Measurements from ENCODE around the gene MGMT.

The MGMT gene

DNA sequence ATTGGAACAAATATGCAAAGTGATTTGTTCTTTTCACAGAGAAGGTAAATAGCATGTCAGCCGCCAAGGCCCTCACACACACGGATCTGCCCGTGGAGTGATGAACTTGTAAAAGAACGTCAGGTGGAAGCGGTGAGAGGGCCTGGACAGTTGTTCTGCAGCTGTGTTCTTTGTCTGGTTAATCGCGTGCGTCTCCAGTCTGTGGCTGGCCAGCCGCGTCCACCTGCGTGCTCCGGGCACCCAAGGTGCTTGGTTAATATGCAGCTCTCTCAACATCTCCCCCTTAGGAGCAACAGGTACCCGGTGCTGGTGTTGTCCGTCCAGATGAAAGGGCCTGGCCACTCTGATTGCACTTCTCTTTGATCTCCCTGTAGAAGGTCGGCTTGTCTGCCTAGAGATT is 162.9 kb downstream of the MGMT start:
- no peak for DNase-seq

DNA sequence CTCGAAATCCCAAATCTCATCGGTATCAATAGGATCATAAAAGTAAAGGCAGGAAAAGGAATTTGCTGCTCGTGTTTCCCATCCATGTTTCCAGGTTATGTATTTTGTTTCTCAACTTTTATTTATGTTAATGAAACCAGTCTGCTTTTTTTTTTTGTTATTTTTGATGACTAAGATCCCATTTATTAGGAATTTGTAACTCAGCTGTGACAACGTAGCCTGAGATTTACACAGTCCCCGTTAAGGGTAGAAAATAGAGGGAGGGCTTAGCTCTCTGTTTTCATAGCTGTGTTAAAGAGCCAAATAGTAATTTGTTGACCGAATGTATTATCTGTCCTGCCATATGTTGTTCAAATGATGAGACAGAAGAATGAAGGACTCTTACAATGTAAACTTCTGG is 164.0 kb downstream of the MGMT start:
- peak; percentile 26 for DNase-seq

- no peak for DNase-seq
Observed at GRCh38 chr10:129631870-129632623, 165.0 kb downstream of the MGMT start.

DNA sequence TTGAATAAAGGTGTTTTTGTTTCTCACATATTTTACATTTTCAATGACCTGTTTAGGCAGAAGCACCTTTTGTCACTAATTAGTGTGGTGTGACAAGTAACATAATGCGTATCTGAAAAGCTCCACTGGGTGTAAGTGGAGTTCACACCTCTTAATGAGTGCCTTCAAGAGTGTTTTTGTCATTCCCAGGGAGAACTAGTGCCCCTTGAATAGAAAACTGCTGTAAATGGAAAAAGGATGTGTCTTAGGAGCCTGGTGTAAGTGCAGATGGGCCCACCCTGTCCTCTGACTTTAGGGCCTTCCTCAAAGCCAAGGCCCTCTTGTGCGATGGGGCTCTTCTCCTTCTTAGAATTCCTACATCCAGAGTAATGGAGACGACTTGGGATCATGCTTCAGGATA is 170.0 kb downstream of the MGMT start:
- no peak for DNase-seq

DNA sequence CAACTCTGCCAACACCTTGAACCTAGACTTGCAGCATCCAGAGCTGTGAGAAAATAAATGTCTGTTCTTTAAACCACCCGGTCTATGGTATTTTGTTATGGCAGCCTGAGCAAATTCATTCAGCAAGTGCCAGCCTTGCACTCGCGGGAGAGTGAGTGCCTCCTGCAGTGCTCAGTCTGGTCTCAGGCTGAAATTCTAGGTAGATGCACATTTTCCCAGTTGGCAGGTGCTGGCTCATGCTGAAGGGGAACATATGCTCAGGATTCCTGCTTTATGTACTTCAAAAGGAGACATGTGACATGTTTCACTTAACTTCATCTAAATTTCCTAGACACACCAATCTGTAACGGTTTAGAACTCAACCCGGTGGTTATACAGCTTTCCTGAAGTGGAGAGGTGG is 170.8 kb downstream of the MGMT start:
- DNase-seq, result no peak

GRCh38 chr10:129641351-129641750 is 174.3 kb downstream of the MGMT start:
- no peak for DNase-seq

DNA sequence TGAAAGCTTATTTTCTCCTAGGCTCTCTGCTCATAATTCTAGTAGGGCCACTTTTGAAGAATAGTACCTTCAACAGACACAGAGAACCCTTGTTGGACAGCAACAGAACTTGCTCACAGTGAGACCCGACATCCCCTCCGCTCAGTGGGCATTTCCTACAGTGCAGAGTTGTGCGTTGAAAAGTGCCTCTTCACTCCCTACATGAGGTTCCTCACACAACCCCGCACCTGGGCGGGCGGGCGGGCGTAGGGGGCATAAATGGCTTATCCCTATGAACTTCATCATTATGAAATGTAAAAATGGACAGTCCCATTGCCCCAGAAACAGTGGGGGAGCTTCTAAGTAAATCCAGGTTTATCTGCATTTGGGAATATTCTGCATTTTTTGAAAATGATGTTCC is 174.9 kb downstream of the MGMT start:
- no peak for DNase-seq

GRCh38 chr10:129642427-129642826 is 175.4 kb downstream of the MGMT start:
- DNase-seq, result no peak

DNA sequence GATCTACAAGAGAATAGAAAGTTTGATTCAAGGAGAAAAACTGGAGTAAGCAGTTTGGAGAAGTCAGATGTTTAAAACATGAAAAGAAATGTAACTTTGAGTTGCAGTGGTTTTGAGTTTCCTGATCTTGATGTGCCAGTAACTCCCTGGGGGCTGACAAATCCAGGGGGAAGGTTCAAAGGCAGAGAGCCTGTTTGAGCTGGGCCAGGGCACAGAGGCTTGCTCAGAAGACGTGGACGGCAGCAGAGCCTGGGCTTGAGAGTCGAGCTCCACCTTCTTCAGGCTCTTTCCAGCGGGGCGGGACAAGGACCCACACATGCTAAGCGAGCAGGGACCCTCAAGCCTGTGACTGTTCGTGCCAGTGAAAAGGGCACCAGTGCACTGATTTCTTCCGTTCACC is 176.2 kb downstream of the MGMT start:
- no peak for DNase-seq

- DNase-seq, result no peak
Observed at GRCh38 chr10:129645487-129645886, 178.4 kb downstream of the MGMT start.

- no peak for DNase-seq
Observed at GRCh38 chr10:129646973-129647372, 179.9 kb downstream of the MGMT start.

DNA sequence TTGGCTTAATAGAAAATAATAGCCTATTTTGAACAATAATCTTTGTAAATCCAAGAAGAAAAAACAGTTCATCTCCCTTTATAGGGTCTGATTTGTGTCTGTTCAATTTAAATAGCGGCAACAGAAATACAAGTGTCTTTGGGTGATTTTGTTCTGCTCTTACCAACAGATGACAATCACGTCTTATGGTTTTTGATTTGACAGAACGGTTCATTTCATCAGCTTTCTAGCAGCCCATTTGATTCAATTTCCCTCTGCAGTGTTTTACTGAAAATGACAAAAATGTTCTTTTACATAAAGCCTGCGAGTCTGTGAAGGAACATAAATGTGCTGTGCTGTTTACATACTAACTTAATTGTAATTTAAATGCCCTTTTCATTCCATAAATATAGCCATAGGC is 180.5 kb downstream of the MGMT start:
- no peak for DNase-seq

DNA sequence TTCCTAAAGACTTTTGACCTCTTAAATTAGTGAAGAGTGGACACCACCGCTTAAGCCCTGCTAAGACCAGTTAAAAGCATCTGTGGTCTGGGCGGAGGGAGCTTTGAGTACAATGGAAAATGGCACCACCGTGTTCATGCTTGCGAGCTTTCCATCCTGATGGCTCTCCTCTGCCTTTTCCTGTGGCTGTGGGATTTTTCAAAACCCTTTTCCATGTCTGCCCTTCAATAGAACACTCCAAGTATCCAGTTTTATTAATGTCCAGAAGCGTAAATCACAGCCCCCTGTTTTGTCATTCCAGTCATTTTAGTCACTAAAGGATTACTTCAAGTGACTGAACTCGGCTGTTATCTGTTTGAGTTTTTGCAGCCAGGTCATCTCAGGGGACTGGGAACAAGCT is 181.8 kb downstream of the MGMT start:
- no peak for DNase-seq

- no peak for DNase-seq
Observed at GRCh38 chr10:129652021-129652420, 185.0 kb downstream of the MGMT start.

DNA sequence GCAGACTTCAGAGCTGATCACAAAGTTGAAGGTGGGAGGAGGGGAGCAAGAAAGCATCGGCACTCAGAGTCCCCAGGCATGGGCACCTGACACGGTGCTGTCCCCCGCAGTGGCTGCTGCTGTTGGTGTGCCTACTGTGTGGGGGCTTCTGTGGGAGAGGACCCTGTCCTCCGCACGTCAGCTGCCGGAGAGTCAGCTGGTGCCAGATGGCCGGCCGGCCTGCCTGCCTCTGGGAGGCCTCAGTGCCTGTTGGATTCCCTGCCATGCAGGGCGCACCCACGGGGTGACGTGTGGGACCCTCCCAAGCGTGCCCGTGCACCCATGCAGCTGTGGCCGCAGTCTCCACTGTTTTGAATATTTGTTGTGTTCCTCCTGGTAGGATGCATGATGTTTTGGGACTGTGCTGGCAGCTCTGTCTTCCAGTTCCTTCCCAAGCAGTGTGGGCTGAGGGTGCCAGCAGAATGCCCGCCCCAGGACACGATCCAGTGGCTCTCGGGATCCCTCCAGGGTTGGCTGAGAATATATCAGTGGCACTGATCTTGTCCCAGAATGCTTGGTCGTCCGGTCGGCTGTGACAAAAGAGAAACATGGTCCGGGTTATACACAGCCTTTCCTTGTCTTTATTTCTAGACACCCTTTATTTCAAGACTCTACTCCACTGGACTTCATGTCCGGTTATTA is 185.6 kb downstream of the MGMT start:
- DNase-seq, result no peak

DNA sequence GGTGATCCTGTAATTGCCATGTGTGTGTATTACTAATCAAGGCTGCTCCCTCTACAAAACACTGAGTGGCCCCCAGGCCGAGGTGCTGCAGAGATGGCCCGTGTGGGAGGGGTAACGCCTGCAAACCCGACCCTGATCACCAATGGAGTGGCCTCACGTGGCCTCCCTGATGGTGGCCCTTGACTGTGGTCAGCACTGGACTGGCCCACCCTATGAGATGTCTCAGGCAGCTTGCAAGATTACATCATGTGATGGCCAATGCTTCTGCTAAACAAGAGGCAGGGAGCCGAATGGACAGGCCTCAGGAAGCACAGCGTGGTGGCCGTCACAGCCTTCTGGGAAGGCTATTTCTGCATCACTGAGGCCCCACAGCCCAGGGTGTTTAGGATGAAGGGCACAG is 186.4 kb downstream of the MGMT start:
- no peak for DNase-seq

- no peak for DNase-seq
Observed at GRCh38 chr10:129653861-129654260, 186.8 kb downstream of the MGMT start.

- no peak for DNase-seq
Observed at GRCh38 chr10:129654461-129654860, 187.4 kb downstream of the MGMT start.

DNA sequence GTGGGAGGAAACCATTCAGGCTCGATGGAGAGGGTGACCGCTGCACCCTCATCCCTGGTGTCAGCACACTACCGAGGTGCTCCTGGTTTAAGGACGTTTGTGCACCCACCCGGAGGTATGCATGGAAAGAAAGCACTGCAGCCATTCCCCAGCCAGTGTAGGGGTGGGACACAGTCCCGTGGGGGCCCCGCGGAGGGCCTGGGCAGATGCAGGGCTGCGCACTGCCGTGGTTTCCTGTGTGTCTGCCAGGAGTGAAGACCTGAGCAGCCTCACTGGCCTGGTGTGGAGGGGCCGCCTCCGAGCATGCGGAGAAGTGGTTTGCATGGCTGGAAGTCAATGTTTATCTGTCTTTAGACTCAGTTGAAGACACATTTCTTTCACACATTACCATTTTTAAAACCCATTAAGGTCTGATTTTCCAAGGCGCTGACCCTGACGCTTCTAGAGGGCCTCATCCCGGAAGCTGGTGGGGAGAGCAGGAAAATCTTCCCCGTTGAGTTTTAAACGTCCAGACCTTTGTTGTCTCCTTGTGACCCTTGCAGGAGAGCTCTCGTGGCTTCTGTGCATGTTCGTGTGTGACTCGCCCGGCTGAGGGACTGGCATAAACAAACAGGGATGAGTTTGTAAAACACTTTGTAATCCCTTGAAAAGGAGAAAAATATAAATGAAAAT is 188.1 kb downstream of the MGMT start:
- DNase-seq, result no peak

- DNase-seq, result no peak
Observed at GRCh38 chr10:129655679-129656031, 188.6 kb downstream of the MGMT start.

DNA sequence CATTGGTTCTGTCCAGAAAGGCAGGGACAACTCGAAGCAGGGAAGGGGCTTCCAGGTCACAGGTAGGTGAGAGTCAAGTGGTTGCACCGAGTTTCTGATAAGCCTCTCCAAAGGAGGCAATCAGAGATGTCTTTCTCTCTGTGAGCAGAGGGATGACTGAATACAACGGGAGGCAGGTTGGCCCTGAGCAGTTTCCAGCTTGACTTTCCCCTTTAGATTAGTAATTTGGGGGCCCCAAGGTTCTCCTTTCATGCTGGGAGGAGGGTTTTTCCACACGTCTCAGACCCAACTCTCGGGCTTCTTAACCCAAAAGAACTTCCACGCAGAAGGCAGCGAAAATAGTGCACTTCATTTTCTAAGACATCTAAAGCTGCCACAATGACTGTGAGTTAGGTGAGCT is 189.6 kb downstream of the MGMT start:
- no peak for DNase-seq

DNA sequence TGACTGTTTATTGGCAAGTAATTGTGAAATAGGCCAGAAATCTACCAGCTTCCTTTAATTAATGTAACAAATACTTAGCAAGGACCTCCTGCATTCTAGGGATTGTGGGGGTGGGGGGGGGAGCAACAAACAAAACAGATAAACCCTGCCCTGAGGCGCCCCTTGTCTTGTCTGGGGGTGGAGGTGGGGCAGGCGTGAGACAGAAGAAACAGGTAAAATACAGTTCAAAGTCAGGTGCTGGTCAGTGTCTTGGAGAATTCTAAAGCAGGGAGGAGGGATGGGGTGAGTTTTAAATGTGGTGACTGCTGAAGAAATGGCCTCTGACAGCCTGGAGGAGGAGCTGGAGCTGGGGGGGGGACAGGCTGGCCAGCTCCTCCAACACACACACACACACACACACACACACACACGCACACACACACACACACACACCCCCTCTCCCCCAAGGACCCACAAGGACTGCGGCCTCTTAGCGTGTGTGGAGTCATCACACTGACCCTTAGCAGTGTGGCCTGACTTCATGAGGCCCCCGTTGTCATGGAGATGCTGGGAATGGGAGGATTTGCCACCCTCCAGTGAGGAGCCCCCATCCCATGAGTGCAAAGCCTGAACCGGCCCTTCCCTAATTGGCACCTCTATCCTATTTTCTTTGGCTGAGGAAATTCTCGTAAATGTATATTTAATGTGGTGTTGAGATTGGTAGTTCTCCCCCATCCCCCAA is 190.4 kb downstream of the MGMT start:
- no peak for DNase-seq

DNA sequence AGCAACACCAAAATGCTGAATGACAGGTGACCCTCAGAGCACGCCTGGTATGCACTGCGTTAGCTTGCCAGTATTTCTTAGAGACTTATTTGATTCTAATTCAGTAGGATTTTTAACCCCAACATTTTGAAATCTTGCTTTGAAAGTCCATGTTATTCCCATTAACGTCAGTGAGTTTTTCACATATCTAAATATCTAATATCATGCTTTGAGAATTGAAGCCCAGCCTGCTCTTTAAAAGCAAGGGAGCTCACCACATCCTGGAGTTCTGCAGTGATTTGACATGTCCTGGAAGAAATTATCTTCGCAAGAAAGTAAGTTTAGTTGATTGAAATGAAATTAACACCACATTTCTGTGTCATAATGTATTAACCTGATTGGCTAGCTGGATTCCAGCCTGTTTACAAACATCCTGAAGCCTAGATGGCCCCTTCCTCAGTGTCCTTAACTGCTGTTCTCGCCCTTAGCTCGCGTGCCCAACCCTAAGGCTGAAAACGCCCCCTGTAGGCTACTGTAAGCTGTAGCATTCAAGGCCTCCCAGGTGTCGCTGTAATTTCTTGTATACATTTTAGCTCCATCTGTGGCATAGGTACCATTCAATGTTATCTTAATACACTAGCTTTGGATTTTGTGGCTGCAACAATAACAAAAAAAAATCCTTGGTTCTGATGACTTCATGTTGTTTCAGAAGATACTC is 191.5 kb downstream of the MGMT start:
- peak; percentile 59 for DNase-seq

Measured in NCI-H82 (cell line).